Peyer's patch (tissue), 4 donors: ENCODE measurements around the gene FBXO38.

Experiments used
- CTCF ChIP-seq, 6 experiments: fragments of 450-650 bp in 4 of 6; fragments of 200-600 bp in 2 of 6; sonication (generic) in 1 of 6; IDR thresholded peaks; one replicate each; pipeline ENCODE4 v1.5.1; 2017 to 2019; ENCODE audit warnings: antibody characterized with exemption in 6 of 6, mild to moderate bottlenecking in 3 of 6, moderate library complexity in 1 of 6
- POLR2A ChIP-seq, 2 donors: fragments of 450-650 bp; IDR thresholded peaks; one replicate each; pipeline ENCODE4 v1.5.1; 2017; ENCODE audit warnings: antibody characterized with exemption in 2 of 2, mild to moderate bottlenecking in 2 of 2, moderate library complexity in 2 of 2

GRCh38 chr5:148364343-148364742 lies 19.4 kb upstream of the FBXO38 start:
- TF ChIP-seq CTCF (IDR thresholded peaks at IDR 0.05), result no peak
- TF ChIP-seq POLR2A (IDR thresholded peaks at IDR 0.05), result no peak
